Stimulated activated CD8-positive, alpha-beta memory T cell treated with anti-CD3 and anti-CD28 coated beads, Interleukin-7, amount 100 ng/mL, for 1 hour (primary cell): Measurements from ENCODE around the gene FBXW8.

ENCODE experiments used
- DNase-seq, 2 donors: peaks; one replicate each; pipeline ENCODE4 v3.0.0-alpha.2; 2020; ENCODE audit warnings: low read depth in 2 of 2

The FBXW8 gene

GRCh38 chr12:116885491-116885890, 25.3 kb upstream of the FBXW8 start:
- DNase-seq: no peak

- DNase-seq: no peak
These were observed 23.5 kb upstream of the FBXW8 start for GRCh38 chr12:116887244-116887643.

GRCh38 chr12:116887897-116888296, 22.9 kb upstream of the FBXW8 start:
- no peak for DNase-seq

- no peak for DNase-seq
These were observed 20.4 kb upstream of the FBXW8 start for GRCh38 chr12:116890330-116890729.

- no peak for DNase-seq
These were observed 19.7 kb upstream of the FBXW8 start for GRCh38 chr12:116891019-116891418.

- no peak for DNase-seq
These were observed 18.2 kb upstream of the FBXW8 start for GRCh38 chr12:116892349-116893140.

GRCh38 chr12:116894913-116895312, 15.8 kb upstream of the FBXW8 start:
- DNase-seq: no peak

- no peak for DNase-seq
These were observed 14.3 kb upstream of the FBXW8 start for GRCh38 chr12:116896411-116896924.

- no peak for DNase-seq
These were observed 13.3 kb upstream of the FBXW8 start for GRCh38 chr12:116897476-116897875.

GRCh38 chr12:116898669-116899068, 12.1 kb upstream of the FBXW8 start:
- DNase-seq: no peak

GRCh38 chr12:116901612-116902011, 9.1 kb upstream of the FBXW8 start:
- DNase-seq: no peak

GRCh38 chr12:116903818-116904217, 6.9 kb upstream of the FBXW8 start:
- no peak for DNase-seq

GRCh38 chr12:116906285-116906684, 4.5 kb upstream of the FBXW8 start:
- DNase-seq: no peak

GRCh38 chr12:116910280-116910644, 488 bp upstream of the FBXW8 start:
- no peak for DNase-seq

- no peak for DNase-seq
These were observed 4.6 kb downstream of the FBXW8 start for GRCh38 chr12:116915326-116915725.

- no peak for DNase-seq
These were observed 5.4 kb downstream of the FBXW8 start for GRCh38 chr12:116916122-116916521.

- peak in 1 of 2 donors; percentile 24 for DNase-seq
These were observed 6.0 kb downstream of the FBXW8 start for GRCh38 chr12:116916714-116917114.

- DNase-seq: no peak
These were observed 7.7 kb downstream of the FBXW8 start for GRCh38 chr12:116918464-116918863.

GRCh38 chr12:116919247-116919661, 8.5 kb downstream of the FBXW8 start:
- no peak for DNase-seq

- DNase-seq: no peak
These were observed 9.1 kb downstream of the FBXW8 start for GRCh38 chr12:116919706-116920485.

GRCh38 chr12:116920939-116921338, 10.2 kb downstream of the FBXW8 start:
- DNase-seq: no peak

GRCh38 chr12:116922194-116922897, 11.6 kb downstream of the FBXW8 start:
- DNase-seq: no peak
